ELR (cell line): ENCODE data around the gene ELMO3.

Experiments used
- DNase-seq: peaks from one replicate; pipeline ENCODE4 v3.0.0-alpha.2; 2015; ENCODE audit warnings: low read depth

ELMO3 gene

GRCh38 chr16:67183284-67183626, 15.7 kb upstream of the ELMO3 start:
- DNase-seq, result no peak

- peak; percentile 99 for DNase-seq
Measured at GRCh38 chr16:67183627-67184452, 15.1 kb upstream of the ELMO3 start, which contains the start of gene MATCAP1. TSS of gene MATCAP1 (minus strand) at chr16:67183963. CDS start at chr16:67180610, 3,353 bp downstream.

GRCh38 chr16:67184453-67184994, 14.4 kb upstream of the ELMO3 start:
- DNase-seq, result peak; percentile 30

- peak; percentile 96 for DNase-seq
Measured at GRCh38 chr16:67184995-67185650, 13.8 kb upstream of the ELMO3 start.

- no peak for DNase-seq
Measured at GRCh38 chr16:67185651-67186134, 13.2 kb upstream of the ELMO3 start.

GRCh38 chr16:67186550-67186950, 12.4 kb upstream of the ELMO3 start:
- peak; percentile 64 for DNase-seq

GRCh38 chr16:67187175-67187890, 11.6 kb upstream of the ELMO3 start:
- DNase-seq, result no peak

GRCh38 chr16:67188323-67188722, 10.6 kb upstream of the ELMO3 start:
- DNase-seq, result no peak

GRCh38 chr16:67188798-67189197, 10.1 kb upstream of the ELMO3 start:
- no peak for DNase-seq

GRCh38 chr16:67190041-67190440, 8.9 kb upstream of the ELMO3 start, which contains the start of gene EXOC3L1:
TSS of gene EXOC3L1 (minus strand) at chr16:67190136. CDS start at chr16:67189676, 460 bp downstream.
- no peak for DNase-seq

- peak; percentile 59 for DNase-seq
Measured at GRCh38 chr16:67190448-67191399, 8.2 kb upstream of the ELMO3 start.

- DNase-seq, result no peak
Measured at GRCh38 chr16:67191411-67191994, 7.4 kb upstream of the ELMO3 start.

GRCh38 chr16:67191995-67192681, 6.8 kb upstream of the ELMO3 start, which contains the start of gene E2F4:
TSS of gene E2F4 (plus strand) at chr16:67192155. CDS start at chr16:67192228, 73 bp downstream.
- peak; percentile 96 for DNase-seq

GRCh38 chr16:67192781-67193361, 6.1 kb upstream of the ELMO3 start:
- DNase-seq, result no peak

GRCh38 chr16:67193536-67193935, 5.4 kb upstream of the ELMO3 start:
- DNase-seq, result no peak

- no peak for DNase-seq
Measured at GRCh38 chr16:67194260-67194659, 4.7 kb upstream of the ELMO3 start.

GRCh38 chr16:67195676-67196075, 3.3 kb upstream of the ELMO3 start:
- no peak for DNase-seq

GRCh38 chr16:67196881-67197280, 2.0 kb upstream of the ELMO3 start:
- no peak for DNase-seq

- DNase-seq, result no peak
Measured at GRCh38 chr16:67197704-67198103, 1.2 kb upstream of the ELMO3 start.
